Occipital lobe (tissue), 2 donors: ENCODE data around the gene SLC25A17. TPM values are rescaled to one million over a fixed set of nuclear protein-coding genes. Genes with fewer than 3 reads are reported as not detected.
"Not testable (repeated sequence)": the region's sequence is repeated elsewhere in the genome, so short reads cannot be mapped to it uniquely, and the experiment has no call there.

ENCODE experiments used
- DNase-seq: peaks from one replicate; lab custom pipeline; 2025; lab: John Stamatoyannopoulos, UW
- total RNA-seq: library from RNA; depleted of rRNA; stranded (reverse); fragments of >200 nt; gene quantifications from one replicate; pipeline ENCODE4 v1.2.3, GENCODE V29; 2014

Gene SLC25A17
- total RNA-seq, 1 donor from 2014 or later: 32.1 TPM

DNA sequence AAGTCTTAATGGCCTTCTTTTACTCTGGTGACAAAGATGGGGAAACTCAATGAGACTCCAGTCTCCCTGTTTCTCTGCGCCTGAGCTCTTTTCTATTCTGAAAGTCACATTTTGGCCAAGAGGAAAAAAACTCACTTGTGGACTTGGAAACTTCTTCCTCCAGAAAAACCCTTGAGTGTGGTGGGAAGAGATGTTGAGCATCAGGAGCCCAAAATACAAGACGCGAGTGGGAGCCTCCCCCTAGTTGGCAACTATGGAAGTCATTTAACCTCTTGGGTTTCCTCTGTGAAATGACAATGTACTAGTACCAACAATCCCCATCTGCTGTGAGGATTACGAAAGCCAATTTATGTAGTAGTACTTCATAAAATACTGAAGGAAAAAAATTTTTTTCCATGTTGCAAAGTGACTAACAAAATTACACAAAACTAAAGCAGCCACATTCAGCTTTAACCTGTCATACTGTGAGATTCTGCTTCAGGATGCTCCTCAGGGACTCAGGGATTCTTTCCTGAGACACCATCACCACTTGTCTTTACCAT is 524 bp upstream of the SLC25A17 start:
- DNase-seq: no peak

DNA sequence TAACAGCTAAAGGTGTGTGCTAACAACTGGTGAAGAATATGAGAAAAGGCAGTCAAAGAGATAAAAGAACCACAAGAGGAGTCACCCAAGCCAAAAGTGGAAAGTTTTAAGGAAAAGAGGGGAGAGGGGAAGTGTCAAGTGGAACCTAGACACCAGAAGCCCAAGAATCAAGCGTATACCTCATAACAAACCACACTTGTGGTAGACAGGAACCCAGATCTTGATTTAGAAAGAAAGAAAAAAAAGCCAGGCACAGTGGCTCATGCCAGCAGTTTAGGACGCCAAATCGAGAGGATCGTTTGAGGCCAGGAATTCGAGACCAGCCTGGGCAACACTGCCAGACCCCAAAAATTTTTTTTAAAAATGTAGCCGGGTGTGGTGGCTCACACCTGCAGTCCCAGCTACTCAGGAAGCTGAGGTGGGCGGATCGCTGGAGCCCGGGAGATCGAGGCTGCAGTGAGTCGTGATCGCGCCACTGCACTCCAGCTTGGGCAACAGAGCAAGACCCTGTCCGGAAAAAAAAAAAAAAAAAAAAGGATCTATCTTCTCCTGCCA is 877 bp downstream of the SLC25A17 start:
- no peak for DNase-seq

DNA sequence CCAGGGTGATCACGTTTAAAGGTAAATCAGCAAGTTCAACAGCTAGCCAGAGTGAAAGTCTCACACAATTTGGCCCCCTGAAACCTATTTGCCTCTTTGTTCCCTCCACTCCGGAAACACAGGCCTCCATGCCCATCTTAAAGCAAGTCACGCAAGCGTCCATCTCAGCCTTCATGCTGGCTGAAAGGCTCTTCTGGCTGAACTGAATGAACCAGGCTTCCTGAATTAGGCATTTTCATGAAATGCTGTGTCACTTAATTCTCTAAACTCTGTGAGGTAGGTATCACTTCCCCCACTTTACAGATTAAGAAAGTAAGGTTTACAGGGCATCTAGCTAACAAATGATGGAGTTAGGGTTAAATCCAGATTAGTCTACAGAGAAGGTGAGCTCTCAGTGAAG is 1.4 kb downstream of the SLC25A17 start:
- no peak for DNase-seq

DNA sequence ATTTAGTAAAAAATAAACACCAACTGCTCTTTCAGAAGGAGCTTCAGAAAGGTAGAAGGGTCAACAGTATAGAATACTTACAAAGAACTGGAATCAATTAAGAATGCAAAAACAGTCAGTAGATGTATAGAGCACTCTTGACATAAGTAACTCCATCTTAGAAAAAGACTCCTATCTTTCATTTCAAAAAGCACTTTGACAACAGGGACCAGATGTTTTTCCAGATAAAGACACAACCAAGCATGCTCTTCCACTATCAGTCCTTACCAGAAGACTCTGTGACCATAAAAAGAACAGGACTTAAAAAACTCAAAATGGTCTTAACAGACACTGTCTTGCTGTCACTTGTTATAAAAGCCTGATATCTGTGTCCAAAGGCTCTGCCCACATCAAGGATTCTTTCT is 5.2 kb downstream of the SLC25A17 start:
- no peak for DNase-seq

DNA sequence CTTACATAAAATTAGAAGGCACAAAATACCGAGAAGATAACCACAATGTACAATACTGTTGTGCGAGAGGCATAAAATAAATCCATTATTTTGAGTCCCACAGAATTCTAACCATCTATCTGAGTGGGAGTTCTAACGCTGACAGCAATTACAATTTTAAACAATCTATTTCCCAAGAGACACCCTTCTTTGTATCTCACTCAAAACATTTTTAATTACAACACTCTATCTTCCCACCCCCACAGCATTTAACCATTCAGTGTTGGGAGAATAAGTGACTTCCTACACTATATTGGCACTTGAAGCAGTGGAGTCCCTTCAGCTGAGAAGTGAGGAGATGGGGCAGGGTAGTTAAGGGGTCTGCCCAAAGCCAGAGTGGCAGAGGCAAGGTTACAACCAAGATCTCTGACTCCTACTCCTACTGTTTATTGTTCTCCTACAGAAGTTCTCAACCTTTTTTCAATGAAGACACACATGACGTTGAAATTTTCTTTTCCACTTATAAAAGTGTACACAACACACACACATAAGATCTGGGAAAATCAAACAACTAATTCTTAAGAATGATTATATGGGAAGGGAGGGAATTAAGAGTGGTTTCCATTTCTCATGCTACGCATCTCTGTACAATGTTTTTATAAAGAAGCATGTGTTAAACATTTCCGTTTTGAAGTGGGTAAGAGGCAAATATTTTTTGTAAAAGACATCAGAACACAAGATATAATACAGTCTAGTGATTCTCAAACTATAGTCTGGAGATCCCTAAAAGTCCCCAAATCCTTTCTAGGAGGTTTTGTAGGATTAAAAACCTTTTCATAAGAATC is 10.9 kb downstream of the SLC25A17 start:
- DNase-seq: no peak

DNA sequence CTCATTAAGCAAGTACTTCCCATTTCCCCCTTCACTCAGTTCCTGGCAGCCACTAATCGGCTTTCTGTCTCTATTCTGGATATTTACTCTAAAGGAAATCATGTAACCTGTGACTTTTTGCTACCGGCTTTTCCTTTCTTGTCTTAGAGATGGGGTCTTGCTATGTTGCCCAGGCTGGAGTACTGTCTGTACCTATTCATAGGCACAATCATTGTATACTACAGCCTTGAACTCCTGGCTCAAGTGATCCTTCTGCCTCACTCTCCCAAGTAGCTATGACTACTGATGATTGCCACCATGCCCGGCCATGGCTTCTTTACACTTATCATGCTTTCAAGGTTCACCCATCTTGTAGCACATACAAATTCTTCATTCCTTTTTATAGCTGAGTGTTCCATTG is 12.4 kb downstream of the SLC25A17 start:
- no peak for DNase-seq

DNA sequence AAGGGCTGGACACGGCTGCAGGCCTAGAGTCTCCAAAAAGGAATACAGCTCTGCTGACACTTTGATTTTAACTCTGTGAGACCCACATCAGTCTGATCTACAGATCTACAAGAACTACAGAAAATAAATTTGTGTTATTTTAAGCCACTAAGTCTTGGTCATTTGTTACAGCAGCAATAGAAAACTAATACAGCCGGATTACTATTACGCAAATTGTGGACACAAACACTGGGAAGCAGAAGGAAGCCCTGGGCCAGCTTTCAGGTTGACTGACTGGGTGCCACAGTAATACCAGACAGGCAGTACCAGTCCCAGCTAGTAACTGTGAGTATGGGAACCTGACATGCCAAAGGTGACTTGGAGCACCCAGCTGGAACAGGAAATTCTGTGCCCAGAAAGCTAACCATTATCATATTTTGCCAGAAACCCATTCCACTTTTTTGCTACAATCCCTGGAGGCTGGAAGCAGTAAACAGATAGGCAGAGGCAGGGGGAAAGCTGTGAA is 13.4 kb downstream of the SLC25A17 start:
- DNase-seq: no peak

DNA sequence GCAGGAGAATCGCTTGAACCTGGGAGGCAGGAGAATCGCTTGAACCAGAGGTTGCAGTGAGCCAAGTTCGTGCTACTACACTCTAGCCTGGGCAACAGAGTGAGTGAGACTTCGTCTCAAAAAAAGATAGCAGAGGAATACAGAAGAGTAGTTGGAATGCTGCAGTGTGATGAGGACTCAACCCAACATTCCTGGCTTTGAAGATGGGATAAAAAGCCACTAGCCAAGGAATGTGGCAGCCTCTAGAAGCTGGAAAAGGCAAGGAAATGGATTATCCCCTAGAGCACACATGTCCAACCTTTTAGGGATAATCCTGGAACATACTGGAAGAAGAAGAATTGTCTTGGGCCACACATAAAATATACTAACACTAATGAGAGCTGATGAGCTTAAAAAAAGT is 13.9 kb downstream of the SLC25A17 start:
- DNase-seq: no peak

DNA sequence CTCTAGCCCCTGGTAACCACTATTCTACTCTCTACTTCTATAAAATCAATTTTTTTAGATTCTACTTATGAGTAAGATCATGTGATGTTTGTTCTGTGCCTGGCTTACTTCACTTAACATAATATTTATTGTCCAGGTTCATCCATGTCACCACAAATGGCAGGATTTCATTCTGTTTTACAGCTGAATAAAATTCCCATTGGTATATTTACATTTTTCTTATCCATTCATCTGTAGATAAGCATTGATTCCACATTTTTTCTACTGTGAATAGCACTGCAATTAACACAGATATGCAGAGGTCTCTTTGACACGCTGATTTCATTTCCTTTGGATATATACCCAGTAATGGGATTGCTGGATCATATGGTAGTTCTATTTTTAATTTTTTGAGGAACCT is 15.8 kb downstream of the SLC25A17 start:
- DNase-seq: no peak

DNA sequence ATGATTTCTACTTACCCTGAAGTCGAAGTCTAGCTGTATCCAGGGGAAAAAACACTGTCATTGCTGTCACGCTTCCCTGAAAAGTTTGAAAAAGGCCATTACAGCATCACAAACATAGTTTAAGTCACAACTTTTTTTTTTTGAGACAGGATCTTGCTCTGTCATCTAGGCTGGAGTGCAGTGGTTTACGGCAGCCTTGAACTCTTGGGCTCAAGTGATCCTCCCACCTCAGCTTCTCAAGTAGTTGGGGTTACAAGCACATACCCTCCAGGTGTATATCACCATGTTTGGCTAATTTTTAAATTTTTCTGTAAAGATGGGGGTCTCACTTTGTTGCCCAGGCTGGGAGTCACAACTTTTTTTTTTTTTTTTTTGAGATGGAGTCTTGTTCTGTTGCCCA is 20.1 kb downstream of the SLC25A17 start:
- DNase-seq: no peak

DNA sequence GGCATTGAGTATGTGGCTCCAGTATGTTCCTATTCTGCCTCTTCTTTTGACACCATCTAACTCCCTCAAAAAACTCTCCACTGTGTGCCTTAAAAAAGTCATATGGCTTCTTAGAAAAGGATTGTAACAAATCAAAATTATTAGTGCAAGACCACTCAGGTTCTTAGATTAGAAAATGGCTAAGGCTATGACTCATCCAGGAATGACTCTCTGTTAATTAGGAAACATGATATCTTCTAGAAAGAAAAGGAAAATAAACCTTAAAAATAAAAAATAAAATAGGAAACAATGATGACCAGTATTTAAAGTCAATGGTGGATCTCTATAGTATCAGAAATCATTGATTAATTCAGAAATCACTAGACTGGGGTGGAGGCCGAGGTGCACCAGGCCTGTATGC is 21.7 kb downstream of the SLC25A17 start:
- DNase-seq: no peak

DNA sequence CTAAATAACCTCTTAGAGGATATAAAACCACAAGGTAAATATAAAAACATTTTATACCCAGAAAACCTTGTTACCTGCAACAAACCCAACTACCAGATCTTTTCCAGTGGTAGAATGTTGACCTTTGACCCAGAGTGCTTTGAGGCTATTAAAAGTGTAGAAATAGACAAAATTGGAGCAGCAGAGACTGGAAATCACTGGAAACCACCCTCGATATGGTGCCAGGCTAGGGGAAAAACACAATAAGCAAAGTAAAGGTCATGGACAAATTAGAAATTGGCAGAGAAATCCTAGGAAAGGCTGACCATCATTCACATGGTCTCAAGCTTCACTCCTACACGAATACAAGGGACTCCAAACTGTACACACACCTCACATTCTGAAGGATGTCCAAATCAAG is 26.7 kb downstream of the SLC25A17 start:
- no peak for DNase-seq

DNA sequence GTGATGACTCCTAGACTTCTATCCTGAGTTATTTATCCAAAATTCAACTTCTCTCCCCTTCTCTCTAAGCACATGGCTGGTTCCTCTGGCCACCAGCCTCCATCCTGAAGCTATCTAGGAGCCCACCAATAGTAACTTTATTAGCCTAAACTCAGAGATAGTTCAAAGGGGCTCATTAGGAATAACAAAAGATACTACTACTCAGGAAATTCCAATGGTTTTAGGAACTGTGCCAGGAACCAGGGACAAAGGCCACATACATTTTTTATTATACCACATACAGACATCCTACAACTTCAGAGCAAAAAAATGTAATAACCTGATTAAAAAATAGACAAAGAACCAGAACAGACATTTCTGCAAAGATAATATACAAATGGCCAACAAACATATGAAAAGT is 27.9 kb downstream of the SLC25A17 start:
- no peak for DNase-seq

DNA sequence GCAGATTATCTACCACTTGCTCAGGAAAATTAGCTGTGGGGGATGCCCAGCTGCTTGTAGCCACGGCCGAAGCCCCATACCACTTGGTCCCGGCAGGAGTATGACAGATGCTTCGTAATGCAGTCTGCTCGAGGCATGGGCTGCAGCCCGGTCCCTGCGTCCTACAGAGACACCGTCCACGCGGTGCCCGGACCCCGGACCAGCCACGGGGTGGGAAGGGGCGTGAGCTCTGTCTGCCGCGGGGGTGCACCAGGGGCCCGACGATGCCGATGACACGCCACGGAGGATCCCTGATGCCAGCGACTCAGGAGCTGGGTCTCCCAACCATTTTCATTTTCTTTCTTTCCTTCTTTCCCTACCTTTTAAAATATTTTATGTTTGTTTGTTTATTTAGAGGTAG is 30.0 kb downstream of the SLC25A17 start:
- DNase-seq: no peak

DNA sequence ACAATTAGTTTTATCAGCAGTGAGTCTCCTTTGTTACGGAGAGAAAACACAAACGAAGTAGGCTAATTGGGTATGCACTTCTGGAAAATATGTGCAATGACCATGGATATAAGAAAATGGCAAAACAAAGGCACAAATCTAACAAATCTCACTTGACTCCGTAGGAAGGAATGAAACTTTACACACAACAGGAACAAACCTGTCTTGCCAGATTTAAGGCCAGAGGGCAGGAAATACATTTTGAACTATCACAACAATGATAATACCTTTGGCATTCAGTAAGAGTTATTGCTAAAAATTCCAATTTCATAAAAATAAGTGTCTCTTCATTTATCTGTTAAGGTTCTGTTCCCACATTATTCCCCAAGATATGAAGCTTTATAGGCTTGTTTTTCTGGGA is 36.6 kb downstream of the SLC25A17 start:
- no peak for DNase-seq

DNA sequence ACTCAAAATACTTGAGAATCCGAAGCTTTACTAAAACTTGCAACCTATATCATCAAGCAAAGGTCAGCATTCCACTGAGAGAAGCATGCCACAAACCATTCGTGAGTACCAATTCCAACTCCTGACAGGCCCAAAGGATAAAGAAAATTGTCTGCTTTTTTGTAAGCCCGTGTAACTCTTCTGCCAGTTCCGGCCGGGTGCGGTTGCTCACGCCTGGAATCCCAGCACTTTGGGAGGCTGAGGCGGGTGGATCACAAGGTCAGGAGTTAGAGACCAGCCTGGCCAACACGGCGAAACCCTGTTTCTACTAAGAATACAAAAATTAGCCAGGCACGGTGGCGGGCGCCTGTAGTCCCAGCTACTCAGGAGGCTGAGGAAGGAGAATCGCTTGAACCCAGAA is 37.4 kb downstream of the SLC25A17 start:
- DNase-seq: not testable (repeated sequence)

DNA sequence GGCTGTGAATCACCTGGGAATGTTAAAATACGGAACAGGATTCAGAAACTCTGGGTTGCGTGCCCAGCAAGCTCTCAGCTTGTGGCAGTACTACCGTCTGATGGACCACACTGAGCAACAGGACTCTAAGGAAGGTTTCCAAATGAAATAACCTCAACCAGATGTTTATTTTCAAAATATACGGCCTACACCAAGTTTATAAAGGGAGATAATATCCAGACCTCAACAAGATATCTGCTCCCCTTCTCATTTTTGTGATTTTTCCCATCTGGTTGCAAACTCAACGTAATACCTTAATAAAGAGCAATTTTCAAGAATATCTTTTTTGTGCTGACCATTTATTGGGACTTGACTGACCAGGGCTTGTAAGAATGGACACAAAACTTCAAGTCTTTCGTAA is 49.4 kb downstream of the SLC25A17 start:
- no peak for DNase-seq

DNA sequence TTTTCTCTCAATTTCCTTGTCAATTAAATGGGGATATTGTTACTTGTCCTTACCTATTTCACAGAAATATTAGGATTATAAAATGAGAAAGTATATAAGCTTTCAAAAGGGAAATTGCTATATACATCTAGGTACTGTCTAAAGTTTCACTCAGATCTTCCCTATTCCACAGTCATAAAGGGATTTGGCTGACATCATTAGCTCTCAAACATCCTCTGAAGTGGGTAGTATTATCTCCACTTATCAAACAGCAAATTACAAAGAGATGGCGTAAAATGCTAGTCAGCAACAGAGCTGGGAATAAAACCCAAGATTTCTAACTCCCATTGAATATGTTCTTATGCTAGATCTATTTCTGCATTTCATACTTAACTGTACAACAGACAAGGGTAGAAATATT is 50.9 kb downstream of the SLC25A17 start:
- DNase-seq: no peak

DNA sequence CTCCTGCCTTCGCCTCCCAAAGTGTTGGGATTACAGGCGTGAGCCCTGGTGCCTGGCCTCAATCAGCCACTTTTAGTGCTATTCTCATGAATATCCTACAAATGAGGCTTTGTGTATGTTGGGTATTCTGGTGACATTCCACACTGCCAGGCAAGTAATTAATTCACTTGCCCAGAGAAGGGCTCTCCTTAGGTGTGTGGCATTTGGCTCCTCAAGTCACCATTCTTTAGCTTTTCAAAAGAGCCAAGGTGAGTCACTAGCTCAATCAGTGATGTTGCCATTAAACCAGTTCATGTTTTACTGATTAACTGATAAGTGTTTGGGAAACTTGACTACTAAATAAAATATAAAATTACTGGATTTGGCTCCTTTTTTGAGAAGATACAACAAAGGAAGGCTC is 52.2 kb downstream of the SLC25A17 start:
- no peak for DNase-seq

DNA sequence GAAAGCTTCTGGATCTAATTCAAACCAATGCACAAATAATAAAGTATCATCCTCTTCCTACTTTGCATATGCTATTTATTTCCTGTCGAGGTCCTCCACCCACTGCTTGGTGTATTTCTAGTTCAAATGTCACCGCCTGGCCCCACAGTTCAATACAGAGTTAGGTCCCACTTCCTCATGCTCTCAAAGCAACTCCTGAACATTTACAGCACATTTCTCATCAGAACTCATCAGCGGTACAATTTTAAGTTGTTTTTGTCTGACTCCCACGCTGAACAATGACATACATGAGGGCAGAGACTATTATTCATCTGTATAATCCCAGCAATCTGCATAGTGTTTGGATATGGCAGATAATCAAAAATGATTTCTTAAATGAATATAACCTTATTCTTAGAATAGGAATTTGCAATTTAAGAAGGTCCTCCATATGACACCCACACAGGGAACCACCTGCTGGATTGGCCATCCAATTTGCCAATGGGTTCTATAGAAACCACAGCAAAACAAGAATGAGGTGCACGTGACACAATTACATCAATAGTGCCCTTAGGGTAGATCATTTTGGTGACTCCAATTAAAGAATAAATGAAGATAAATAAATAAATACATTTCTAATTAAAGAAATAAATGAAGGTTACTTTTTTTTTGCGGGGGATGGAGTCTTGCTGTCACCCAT is 54.2 kb downstream of the SLC25A17 start:
- DNase-seq: no peak

DNA sequence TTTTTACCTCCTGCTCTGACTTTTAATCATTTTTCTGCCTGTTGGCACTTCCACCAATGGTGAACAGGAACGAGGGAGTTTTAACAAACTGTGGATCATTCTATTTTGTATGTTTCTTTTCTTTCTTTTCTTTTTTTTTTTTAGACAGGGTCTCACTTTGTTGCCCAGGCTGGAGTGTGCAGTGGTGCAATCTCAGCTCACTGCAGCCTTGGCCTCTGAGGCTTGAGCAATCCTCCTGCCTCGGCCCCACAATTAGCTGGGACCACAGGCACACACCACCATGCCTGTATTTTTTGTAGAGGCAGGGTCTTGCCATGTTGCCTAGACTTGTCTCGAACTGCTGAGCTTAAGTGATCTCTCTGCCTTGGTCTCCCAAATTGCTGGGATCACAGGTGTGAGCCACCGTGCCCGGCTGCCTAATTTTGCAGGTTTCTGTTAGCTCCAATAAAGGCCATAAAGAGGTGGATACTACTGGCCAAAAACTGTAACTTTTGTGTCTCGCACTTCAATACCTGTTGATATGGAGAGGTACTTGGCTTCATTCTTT is 59.8 kb downstream of the SLC25A17 start:
- DNase-seq: no peak

DNA sequence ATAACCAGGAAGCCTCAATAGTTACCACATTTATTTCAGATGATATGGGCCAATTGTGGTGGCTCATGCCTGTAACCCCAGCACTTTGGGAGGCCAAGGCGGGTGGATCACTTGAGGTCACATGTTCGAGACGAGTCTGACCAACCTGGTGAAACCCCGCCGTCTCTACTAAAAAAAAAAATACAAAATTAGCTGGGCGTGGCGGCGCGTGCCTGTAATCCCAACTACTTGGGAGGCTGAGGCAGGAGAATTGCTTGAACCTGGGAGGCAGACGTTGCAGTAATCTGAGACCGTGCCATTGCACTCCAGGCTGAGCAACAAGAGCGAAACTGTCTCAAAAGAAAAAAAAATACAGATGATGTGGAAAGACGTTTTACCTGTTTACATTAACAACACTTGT is 60.3 kb downstream of the SLC25A17 start:
- not testable (repeated sequence) for DNase-seq
